ENCODE measurements around the gene NOM1. TPM values are rescaled to one million over a fixed set of nuclear protein-coding genes. Genes with fewer than 3 reads are reported as not detected.
"Not testable (repeated sequence)": the region's sequence is repeated elsewhere in the genome, so short reads cannot be mapped to it uniquely, and the experiment has no call there.

The NOM1 gene
- total RNA-seq, 1 donor from 2014 or later, result 13.0 TPM

DNA sequence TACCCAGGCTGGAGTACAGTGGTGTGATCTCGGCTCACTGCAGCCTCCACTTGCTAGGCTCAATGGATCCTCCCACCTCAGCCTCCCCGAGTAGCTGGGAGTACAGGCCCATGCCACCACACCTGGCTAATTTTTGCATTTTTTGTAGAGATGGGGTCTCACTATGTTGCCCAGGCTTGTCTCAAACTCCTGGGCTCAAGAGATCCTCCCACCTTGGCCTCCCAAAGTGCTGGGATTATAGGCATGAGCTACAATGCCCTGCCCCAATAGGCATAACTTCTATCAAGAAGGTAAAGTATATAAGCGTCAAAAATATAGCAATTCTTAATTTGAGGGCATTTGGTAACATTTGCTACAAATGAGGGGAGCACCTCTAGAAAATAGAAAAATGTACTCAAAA lies 12.7 kb upstream of the NOM1 start:
- intact Hi-C loops (cut with DNase I), result not testable (repeated sequence)

GRCh38 chr7:156940421-156941122 lies 8.9 kb upstream of the NOM1 start:
- intact Hi-C loops (cut with DNase I), result no loop called here
- DNase-seq (ENCODE audit: low spot score), result no peak

More for the DNA sequence above, 12.7 kb upstream of the NOM1 start:
- DNase-seq (ENCODE audit: low spot score), result not testable (repeated sequence)

DNA sequence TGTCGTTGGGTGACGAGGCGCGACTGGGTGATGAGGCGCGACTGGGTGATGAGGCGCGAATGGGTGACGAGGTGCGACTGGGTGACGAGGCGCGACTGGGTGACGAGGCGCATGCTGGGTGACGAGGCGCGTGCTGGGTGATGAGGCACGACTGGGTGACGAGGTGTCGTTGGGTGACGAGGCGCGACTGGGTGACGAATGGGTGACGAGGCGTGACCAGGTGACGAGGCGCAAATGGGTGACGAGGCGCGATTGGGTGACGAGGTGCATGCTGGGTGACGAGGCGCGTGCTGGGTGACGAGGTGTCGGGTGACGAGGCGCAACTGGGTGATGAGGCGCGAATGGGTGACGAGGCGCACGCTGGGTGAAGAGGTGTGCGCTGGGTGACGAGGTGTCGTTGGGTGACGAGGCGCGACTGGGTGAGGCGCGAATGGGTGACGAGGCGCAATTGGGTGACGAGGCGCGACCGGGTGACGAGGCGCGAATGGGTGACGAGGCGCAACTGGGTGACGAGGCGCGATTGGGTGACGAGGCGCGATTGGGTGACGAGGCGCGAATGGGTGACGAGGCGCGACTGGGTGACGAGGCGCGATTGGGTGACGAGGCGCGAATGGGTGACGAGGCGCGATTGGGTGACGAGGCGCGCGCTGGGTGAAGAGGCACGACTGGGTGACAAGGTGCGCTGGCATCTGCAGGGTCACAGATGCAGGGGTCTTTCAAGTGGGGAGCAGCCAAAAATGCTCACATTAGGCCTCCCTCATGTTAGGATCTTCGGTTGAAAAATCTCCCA lies 7.9 kb upstream of the NOM1 start:
- intact Hi-C loops (cut with DNase I), result no loop called here
- no peak for DNase-seq (ENCODE audit: low spot score)

DNA sequence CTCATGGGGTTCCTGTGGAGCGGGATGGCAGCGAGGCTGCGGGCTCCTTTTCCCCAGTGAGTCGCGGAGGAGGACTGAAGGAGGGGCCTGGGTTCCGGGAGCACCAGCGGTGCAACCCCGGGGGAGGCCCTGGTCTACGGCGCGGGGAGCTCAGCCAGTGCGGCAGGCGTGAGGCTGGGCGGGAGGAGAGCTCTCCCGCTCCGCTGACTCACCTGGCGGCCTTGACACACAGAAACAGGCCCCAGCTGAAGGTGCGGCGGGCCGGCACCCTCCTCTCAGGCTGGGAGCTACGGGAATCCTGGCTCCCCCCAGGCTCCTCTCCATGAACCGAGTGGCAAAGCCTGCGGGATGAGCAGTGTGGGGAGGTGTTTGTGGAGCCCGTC lies 6.8 kb upstream of the NOM1 start:
- intact Hi-C loops (cut with DNase I), result no loop called here

GRCh38 chr7:156943091-156944041 lies 6.1 kb upstream of the NOM1 start:
- intact Hi-C loops (cut with DNase I), result no loop called here
- no peak for DNase-seq (ENCODE audit: low spot score)

More for the DNA sequence above, 6.8 kb upstream of the NOM1 start:
- no peak for DNase-seq (ENCODE audit: low spot score)

- no peak for DNase-seq (ENCODE audit: low spot score)
- intact Hi-C loops (cut with DNase I), result no loop called here
These were observed 4.6 kb upstream of the NOM1 start for GRCh38 chr7:156944876-156945275.

GRCh38 chr7:156947120-156947843 lies 2.2 kb upstream of the NOM1 start:
- DNase-seq (ENCODE audit: low spot score), result no peak
- intact Hi-C loops (cut with DNase I), result no loop called here

- intact Hi-C loops (cut with DNase I), result no loop called here
- no peak for DNase-seq (ENCODE audit: low spot score)
These were observed 1.2 kb upstream of the NOM1 start for GRCh38 chr7:156948361-156948760.

- intact Hi-C loops (cut with DNase I), result loop anchor here (5.0 kb wide), 1 partner anchor 187 kb away; the partner anchor contains the start of gene UBE3C
- DNase-seq (ENCODE audit: low spot score), result no peak
These were observed 908 bp downstream of the NOM1 start for GRCh38 chr7:156950381-156950858.

GRCh38 chr7:156953215-156953614 lies 3.7 kb downstream of the NOM1 start:
- not testable (repeated sequence) for DNase-seq (ENCODE audit: low spot score)
- intact Hi-C loops (cut with DNase I), result loop anchor here (5.0 kb wide), 1 partner anchor 184 kb away; the partner anchor contains the start of gene UBE3C

- no peak for DNase-seq (ENCODE audit: low spot score)
- intact Hi-C loops (cut with DNase I), result loop anchor here (5.0 kb wide), 1 partner anchor 182 kb away; the partner anchor contains the start of gene UBE3C
These were observed 5.4 kb downstream of the NOM1 start for GRCh38 chr7:156954941-156955340.

- DNase-seq (ENCODE audit: low spot score), result no peak
- intact Hi-C loops (cut with DNase I), result no loop called here
These were observed 7.2 kb downstream of the NOM1 start for GRCh38 chr7:156956727-156957126.

- intact Hi-C loops (cut with DNase I), result loop anchor here (10.0 kb wide), 1 partner anchor 313 kb away; no protein-coding TSS in a partner anchor
- DNase-seq (ENCODE audit: low spot score), result no peak
These were observed 12.6 kb downstream of the NOM1 start for GRCh38 chr7:156962145-156962544.

DNA sequence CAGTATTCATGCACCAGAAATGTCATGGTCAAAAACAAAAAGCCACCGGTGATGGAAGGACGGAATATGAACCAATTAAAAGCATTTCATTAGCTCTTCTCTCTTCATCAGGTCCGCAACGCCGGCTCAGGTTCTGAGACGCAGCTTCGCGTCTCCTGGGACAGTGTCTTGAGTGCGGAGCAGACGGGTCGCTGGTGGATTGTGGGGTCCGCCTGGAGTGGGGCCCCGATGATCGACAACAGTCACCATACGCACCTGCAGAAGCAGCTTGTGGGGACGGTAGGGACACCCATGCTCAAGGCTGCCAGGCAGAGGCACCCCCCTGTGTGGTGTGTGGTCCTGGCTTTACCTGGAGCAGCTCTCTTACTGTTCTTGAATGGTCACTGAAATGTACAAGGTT lies 13.4 kb downstream of the NOM1 start:
- no peak for DNase-seq (ENCODE audit: low spot score)
- intact Hi-C loops (cut with DNase I), result loop anchor here (10.0 kb wide), 1 partner anchor 312 kb away; no protein-coding TSS in a partner anchor

- no peak for DNase-seq (ENCODE audit: low spot score)
- intact Hi-C loops (cut with DNase I), result loop anchor here (10.0 kb wide), 1 partner anchor 311 kb away; no protein-coding TSS in a partner anchor
These were observed 14.0 kb downstream of the NOM1 start for GRCh38 chr7:156963472-156963871.

GRCh38 chr7:156964971-156965370 lies 15.5 kb downstream of the NOM1 start:
- no peak for DNase-seq (ENCODE audit: low spot score)
- intact Hi-C loops (cut with DNase I), result loop anchor here (10.0 kb wide), 1 partner anchor 310 kb away; no protein-coding TSS in a partner anchor

GRCh38 chr7:156966387-156966786 lies 16.9 kb downstream of the NOM1 start:
- intact Hi-C loops (cut with DNase I), result loop anchor here (10.0 kb wide), 1 partner anchor 308 kb away; no protein-coding TSS in a partner anchor
- no peak for DNase-seq (ENCODE audit: low spot score)

DNA sequence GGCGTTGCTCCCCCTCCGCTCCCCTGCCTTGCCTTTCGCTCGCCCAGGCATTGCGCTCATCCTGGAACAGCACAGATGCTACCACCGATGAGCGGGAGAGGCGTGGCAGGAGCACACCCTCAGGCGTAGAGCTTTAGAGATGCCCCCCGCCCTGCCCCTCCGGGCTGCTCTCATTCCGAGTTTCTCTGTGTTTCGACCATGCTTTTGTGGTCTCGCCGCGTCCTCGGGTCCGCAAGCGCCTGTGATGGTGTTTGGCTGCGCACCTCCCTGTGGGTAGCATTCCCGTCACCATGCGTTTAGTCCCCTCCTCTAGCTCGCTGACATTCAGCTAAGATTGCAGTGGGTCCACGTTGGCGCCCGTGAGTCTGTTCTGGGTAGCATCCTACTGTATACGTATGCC lies 18.7 kb downstream of the NOM1 start:
- no peak for DNase-seq (ENCODE audit: low spot score)
- intact Hi-C loops (cut with DNase I), result loop anchor here (10.0 kb wide), 1 partner anchor 307 kb away; no protein-coding TSS in a partner anchor
